Measurements from ENCODE around the gene TAF7. TPM values are rescaled to one million over a fixed set of nuclear protein-coding genes. Genes with fewer than 3 reads are reported as not detected.

TAF7 gene
- total and polyA plus RNA-seq, 10 of the 15 experiments (the other 5 are each of a cell fraction or from before 2014, with no cell fraction given): 42.0 to 88.8 (median 69.2) TPM

- POLR2A ChIA-PET: no interaction called here
- H3K9me3 ChIP-seq (replicated peaks; ENCODE audit: control insufficient read depth, insufficient read depth, low read length): peaks cover 7% of the 10 kb centered on the region; the same call in 2 of the 3 replicates
- H3K36me3 ChIP-seq (ENCODE audit: control insufficient read depth in 2 of 2, insufficient read depth in 2 of 2, low read length in 1 of 2): no peaks in the 10 kb centered on the region
- ATAC-seq (no peak), DNase-seq (ENCODE audit: low read depth, low spot score) (no peak), FAIRE-seq (no peak)
- in situ Hi-C loops (cut with MboI): no loop called here
- no peak for TF ChIP-seq CREB1 (IDR thresholded peaks at IDR 0.05; ENCODE audit: low read depth)
- no peak for TF ChIP-seq EZH2 (IDR thresholded peaks at IDR 0.05; ENCODE audit: borderline replicate concordance, control insufficient read depth, low read depth, low read length)
- TF ChIP-seq ZBTB11 (CRISPR knock-in tag; IDR thresholded peaks at IDR 0.05): no peak
- TF ChIP-seq IKZF2 (IDR thresholded peaks at IDR 0.05): no peak
- TF ChIP-seq NR2C2 (IDR thresholded peaks at IDR 0.05; ENCODE audit: borderline replicate concordance, control insufficient read depth, insufficient read length, low read depth): no peak
- no peak for TF ChIP-seq GATAD2B (conservative IDR thresholded peaks at IDR 0.05; ENCODE audit: low read depth)
- no peak for TF ChIP-seq HDAC6 (IDR thresholded peaks at IDR 0.05; ENCODE audit: unreplicated experiment)
- no peak for TF ChIP-seq CBX3 (IDR thresholded peaks at IDR 0.05; ENCODE audit: borderline replicate concordance, low read depth)
- TF ChIP-seq ATF3 (IDR thresholded peaks at IDR 0.05; ENCODE audit: borderline replicate concordance, extremely low read depth, low read depth, low read length): no peak
- TF ChIP-seq RUNX3 (IDR thresholded peaks at IDR 0.05; ENCODE audit: low read length): no peak
- TF ChIP-seq MYC (IDR thresholded peaks at IDR 0.05; ENCODE audit: insufficient read depth, insufficient read length, insufficient replicate concordance, low read length, severe bottlenecking): no peak
- no peak for TF ChIP-seq MAX (IDR thresholded peaks at IDR 0.05; ENCODE audit: low read depth, low read length)
- no peak for TF ChIP-seq MLLT1 (IDR thresholded peaks at IDR 0.05)
- no peak for TF ChIP-seq FOS (IDR thresholded peaks at IDR 0.05; ENCODE audit: borderline replicate concordance, extremely low read depth, insufficient read length)
- BruUV-seq (replicated peaks): no TSS peak
- H3K79me2 ChIP-seq (ENCODE audit: control insufficient read depth, insufficient read depth, low read length): no peaks in the 10 kb centered on the region
- no peak overlapping the region for H3K4me2 ChIP-seq (ENCODE audit: control insufficient read depth, insufficient read depth)
- RAD21 ChIA-PET (ENCODE audit: unreplicated experiment): no interaction called here
- intact Hi-C loops (cut with micrococcal nuclease; ENCODE audit: unreplicated experiment): no loop called here
- H3K4me3 ChIP-seq: no peak overlapping the region
- no peak overlapping the region for H2AFZ ChIP-seq (ENCODE audit: control insufficient read depth, low read depth, low read length)
- SMC1A ChIA-PET (ENCODE audit: uncharacterized antibody, unreplicated experiment): no interaction called here
- H3K27me3 ChIP-seq (replicated peaks in 1 of 2; ENCODE audit: control insufficient read depth in 2 of 2, insufficient read depth in 2 of 2, low read length in 1 of 2): no peaks in the 10 kb centered on the region
- no peak overlapping the region for H3K27ac ChIP-seq (ENCODE audit: control insufficient read depth, insufficient read depth)
- WGBS (ENCODE audit: insufficient coverage, insufficient replicate concordance, low lambda C conversion rate, missing lambda C conversion rate): 82% methylated on average over 15 of the region's 15 CpGs
- CTCF ChIA-PET: interaction anchor here (0.7 to 1.2 kb wide), 3 partner anchors 9 to 111 kb away, joined by 3 to 4 read pairs (median 3); partner anchors contain the start of gene PCDHGB3
- no peak overlapping the region for H3K9ac ChIP-seq (ENCODE audit: control insufficient read depth, insufficient read depth, low read length)
- H3K4me1 ChIP-seq (ENCODE audit: control insufficient read depth, insufficient read depth, low read length): no peaks in the 10 kb centered on the region
- H4K20me1 ChIP-seq (ENCODE audit: control insufficient read depth, insufficient read depth): no peaks in the 10 kb centered on the region
These were observed 40.1 kb upstream of the TAF7 start for GRCh38 chr5:141360685-141361084.
